WTC11 (cell line): ENCODE measurements around the gene ARMH1. TPM values are rescaled to one million over a fixed set of nuclear protein-coding genes. Genes with fewer than 3 reads are reported as not detected.

ENCODE experiments used
- ATAC-seq: fragments of 200-7000 bp; cut with Tn5 transposase; 2 replicates; pipeline ENCODE4 v1.10.0; 2021; ENCODE audit warnings: mild to moderate bottlenecking, moderate library complexity
- CTCF ChIA-PET: fragments of 300-600 bp; sonication (Branson Sonifier 250); formaldehyde crosslinking; loops from one replicate; lab custom pipeline; 2021; ENCODE audit warnings: antibody characterized with exemption; lab: Charles Lee
- POLR2A ChIA-PET: fragments of 350-600 bp; sonication (Branson Sonifier 250); formaldehyde crosslinking; loops from one replicate; lab custom pipeline; 2021; ENCODE audit warnings: antibody characterized with exemption; lab: Charles Lee
- DNase-seq: peaks from one replicate; pipeline ENCODE4 v3.0.0; 2021; ENCODE audit warnings: low spot score
- H3K27ac Mint-ChIP-seq: 2 replicates; pipeline ENCODE4 v1.8.0; 2021; ENCODE audit warnings: mixed read lengths
- H3K27me3 Mint-ChIP-seq: 2 replicates; pipeline ENCODE4 v1.8.0; 2021; ENCODE audit warnings: low read depth, mild to moderate bottlenecking, moderate library complexity, mixed read lengths
- H3K36me3 Mint-ChIP-seq: 2 replicates; pipeline ENCODE4 v1.8.0; 2021; ENCODE audit warnings: mixed read lengths
- H3K4me1 Mint-ChIP-seq: 2 replicates; pipeline ENCODE4 v1.8.0; 2022; ENCODE audit warnings: mixed read lengths
- H3K4me3 Mint-ChIP-seq: 2 replicates; pipeline ENCODE4 v1.8.0; 2021; ENCODE audit warnings: mild to moderate bottlenecking, moderate library complexity, mixed read lengths
- H3K9me3 Mint-ChIP-seq: 2 replicates; pipeline ENCODE4 v1.8.0; 2021; ENCODE audit warnings: mixed read lengths
- ATF1 ChIP-seq: sonication (generic); formaldehyde crosslinking; IDR thresholded peaks from 2 replicates; pipeline ENCODE4 v1.8.1; 2023; ENCODE audit warnings: mild to moderate bottlenecking, moderate library complexity, missing genetic modification reagents
- CREM ChIP-seq: sonication (generic); formaldehyde crosslinking; IDR thresholded peaks from 2 replicates; pipeline ENCODE4 v1.8.1; 2022; ENCODE audit warnings: mild to moderate bottlenecking, missing genetic modification reagents, moderate library complexity
- MXD4 ChIP-seq: fragments of 250-450 bp; sonication (Bioruptor Pico); IDR thresholded peaks from 2 replicates; pipeline ENCODE4 v1.8.0; 2021; ENCODE audit warnings: mild to moderate bottlenecking, moderate library complexity, borderline replicate concordance
- NFE2L1 ChIP-seq: sonication (generic); formaldehyde crosslinking; IDR thresholded peaks from 2 replicates; pipeline ENCODE4 v1.8.1; 2023; ENCODE audit warnings: missing genetic modification reagents
- RELA ChIP-seq: sonication (generic); formaldehyde crosslinking; IDR thresholded peaks from 2 replicates; pipeline ENCODE4 v1.8.1; 2022; ENCODE audit warnings: missing genetic modification reagents, mild to moderate bottlenecking, borderline replicate concordance
- ZNF121 ChIP-seq: sonication (generic); formaldehyde crosslinking; IDR thresholded peaks from 2 replicates; pipeline ENCODE4 v1.8.0; 2023; ENCODE audit warnings: missing genetic modification reagents
- ZNF138 ChIP-seq: sonication (generic); formaldehyde crosslinking; conservative IDR thresholded peaks from 2 replicates; pipeline ENCODE4 v1.8.1; 2022; ENCODE audit warnings: mild to moderate bottlenecking, moderate library complexity, missing genetic modification reagents
- total RNA-seq: library from RNA; stranded (reverse); gene quantifications from 3 replicates; pipeline ENCODE4 v1.2.3, GENCODE V29; 2021
- TF ChIP-seq, protein P1 (sequence below): sonication (generic); formaldehyde crosslinking; IDR thresholded peaks from 2 replicates; pipeline ENCODE4 v1.8.1; 2022; ENCODE audit warnings: low read depth, mild to moderate bottlenecking, moderate library complexity, missing genetic modification reagents, borderline replicate concordance
- TF ChIP-seq, protein P2 (sequence below): sonication (generic); formaldehyde crosslinking; IDR thresholded peaks from 2 replicates; pipeline ENCODE4 v1.8.0; 2022; ENCODE audit warnings: mild to moderate bottlenecking, missing genetic modification reagents
- TF ChIP-seq, protein P3 (sequence below): sonication (generic); formaldehyde crosslinking; IDR thresholded peaks from 2 replicates; pipeline ENCODE4 v1.8.0; 2023; ENCODE audit warnings: missing genetic modification reagents, mild to moderate bottlenecking, borderline replicate concordance
- TF ChIP-seq, protein P4 (sequence below): sonication (generic); formaldehyde crosslinking; IDR thresholded peaks from 2 replicates; pipeline ENCODE4 v1.8.1; 2023; ENCODE audit warnings: mild to moderate bottlenecking, missing genetic modification reagents, borderline replicate concordance
- TF ChIP-seq, protein P5 (sequence below): sonication (generic); formaldehyde crosslinking; IDR thresholded peaks from 2 replicates; pipeline ENCODE4 v1.8.0; 2022; ENCODE audit warnings: mild to moderate bottlenecking, missing genetic modification reagents

ARMH1 gene
- total RNA-seq, 1 experiment from 2014 or later = 0.74 TPM

DNA sequence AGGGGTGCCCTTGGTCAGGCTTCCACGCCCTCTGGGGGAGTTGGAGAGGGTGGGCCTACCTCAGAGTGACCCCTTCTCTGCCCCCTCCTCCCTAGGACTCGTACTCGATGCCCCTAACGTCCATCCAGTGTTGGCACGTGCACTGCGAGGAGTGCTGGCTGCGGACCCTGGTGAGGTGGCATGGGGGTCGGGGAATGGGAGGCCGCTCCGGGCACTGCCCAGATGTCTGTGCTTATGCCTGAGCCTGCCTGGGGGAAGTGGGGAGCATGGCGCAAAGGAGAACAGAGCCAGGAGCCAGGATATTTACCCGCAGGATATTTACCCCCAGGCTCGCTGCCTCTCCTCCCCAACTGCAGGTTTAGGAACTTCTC lies 24.7 kb upstream of the ARMH1 start (continued):
- TF ChIP-seq, protein P1, sequence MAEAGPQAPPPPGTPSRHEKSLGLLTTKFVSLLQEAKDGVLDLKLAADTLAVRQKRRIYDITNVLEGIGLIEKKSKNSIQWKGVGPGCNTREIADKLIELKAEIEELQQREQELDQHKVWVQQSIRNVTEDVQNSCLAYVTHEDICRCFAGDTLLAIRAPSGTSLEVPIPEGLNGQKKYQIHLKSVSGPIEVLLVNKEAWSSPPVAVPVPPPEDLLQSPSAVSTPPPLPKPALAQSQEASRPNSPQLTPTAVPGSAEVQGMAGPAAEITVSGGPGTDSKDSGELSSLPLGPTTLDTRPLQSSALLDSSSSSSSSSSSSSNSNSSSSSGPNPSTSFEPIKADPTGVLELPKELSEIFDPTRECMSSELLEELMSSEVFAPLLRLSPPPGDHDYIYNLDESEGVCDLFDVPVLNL = no peak
- TF ChIP-seq, all 79 proteins: peak for 0

DNA sequence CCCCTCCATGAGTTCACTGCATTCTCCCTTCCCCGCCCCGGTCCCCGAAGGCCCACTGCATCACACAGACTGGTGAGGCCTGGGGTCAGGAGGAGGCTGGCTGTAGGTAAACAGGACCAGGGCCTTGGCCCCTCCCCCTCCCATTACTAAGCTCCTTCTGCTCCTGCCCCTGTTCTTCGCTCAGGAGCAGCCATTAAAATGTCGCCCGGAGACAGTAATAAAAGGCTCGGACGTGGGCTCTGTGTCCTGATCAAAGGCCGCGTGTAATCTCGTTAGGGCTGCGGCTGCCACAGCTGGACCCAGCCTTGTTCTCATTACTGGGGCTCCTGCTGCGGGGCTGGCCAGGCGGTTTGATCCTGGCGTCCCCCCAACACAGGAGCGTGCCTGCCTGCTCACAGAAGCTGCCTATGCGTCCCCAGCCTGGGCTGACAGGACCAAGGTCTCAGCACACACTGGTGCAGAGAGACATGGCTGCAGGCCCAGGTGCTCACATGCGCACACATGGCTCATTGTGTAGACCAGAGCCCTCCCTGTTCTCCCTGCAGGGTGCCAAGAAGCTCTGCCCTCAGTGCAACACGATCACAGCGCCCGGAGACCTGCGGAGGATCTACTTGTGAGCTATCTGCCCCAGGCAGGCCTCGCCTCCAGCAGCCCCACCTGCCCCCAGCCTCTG lies 24.2 kb upstream of the ARMH1 start:
- CTCF ChIA-PET = interaction anchor here (0.5 to 5.4 kb wide), 14 partner anchors 9 to 433 kb away, joined by 3 to 112 read pairs (median 7); partner anchors contain the start of genes ARMH1 and TMEM53
- TF ChIP-seq, protein P2, sequence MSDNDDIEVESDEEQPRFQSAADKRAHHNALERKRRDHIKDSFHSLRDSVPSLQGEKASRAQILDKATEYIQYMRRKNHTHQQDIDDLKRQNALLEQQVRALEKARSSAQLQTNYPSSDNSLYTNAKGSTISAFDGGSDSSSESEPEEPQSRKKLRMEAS (CRISPR knock-in tag) = no peak
- TF ChIP-seq ATF1 (no peak), CREM (no peak), RELA (CRISPR knock-in tag) (no peak), MXD4 (CRISPR knock-in tag) (no peak), NFE2L1 (no peak), ZNF121 (CRISPR knock-in tag) (no peak), ZNF138 (CRISPR knock-in tag) (no peak)
- TF ChIP-seq, protein P3, sequence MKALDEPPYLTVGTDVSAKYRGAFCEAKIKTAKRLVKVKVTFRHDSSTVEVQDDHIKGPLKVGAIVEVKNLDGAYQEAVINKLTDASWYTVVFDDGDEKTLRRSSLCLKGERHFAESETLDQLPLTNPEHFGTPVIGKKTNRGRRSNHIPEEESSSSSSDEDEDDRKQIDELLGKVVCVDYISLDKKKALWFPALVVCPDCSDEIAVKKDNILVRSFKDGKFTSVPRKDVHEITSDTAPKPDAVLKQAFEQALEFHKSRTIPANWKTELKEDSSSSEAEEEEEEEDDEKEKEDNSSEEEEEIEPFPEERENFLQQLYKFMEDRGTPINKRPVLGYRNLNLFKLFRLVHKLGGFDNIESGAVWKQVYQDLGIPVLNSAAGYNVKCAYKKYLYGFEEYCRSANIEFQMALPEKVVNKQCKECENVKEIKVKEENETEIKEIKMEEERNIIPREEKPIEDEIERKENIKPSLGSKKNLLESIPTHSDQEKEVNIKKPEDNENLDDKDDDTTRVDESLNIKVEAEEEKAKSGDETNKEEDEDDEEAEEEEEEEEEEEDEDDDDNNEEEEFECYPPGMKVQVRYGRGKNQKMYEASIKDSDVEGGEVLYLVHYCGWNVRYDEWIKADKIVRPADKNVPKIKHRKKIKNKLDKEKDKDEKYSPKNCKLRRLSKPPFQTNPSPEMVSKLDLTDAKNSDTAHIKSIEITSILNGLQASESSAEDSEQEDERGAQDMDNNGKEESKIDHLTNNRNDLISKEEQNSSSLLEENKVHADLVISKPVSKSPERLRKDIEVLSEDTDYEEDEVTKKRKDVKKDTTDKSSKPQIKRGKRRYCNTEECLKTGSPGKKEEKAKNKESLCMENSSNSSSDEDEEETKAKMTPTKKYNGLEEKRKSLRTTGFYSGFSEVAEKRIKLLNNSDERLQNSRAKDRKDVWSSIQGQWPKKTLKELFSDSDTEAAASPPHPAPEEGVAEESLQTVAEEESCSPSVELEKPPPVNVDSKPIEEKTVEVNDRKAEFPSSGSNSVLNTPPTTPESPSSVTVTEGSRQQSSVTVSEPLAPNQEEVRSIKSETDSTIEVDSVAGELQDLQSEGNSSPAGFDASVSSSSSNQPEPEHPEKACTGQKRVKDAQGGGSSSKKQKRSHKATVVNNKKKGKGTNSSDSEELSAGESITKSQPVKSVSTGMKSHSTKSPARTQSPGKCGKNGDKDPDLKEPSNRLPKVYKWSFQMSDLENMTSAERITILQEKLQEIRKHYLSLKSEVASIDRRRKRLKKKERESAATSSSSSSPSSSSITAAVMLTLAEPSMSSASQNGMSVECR (CRISPR knock-in tag) = no peak
- TF ChIP-seq, protein P4, sequence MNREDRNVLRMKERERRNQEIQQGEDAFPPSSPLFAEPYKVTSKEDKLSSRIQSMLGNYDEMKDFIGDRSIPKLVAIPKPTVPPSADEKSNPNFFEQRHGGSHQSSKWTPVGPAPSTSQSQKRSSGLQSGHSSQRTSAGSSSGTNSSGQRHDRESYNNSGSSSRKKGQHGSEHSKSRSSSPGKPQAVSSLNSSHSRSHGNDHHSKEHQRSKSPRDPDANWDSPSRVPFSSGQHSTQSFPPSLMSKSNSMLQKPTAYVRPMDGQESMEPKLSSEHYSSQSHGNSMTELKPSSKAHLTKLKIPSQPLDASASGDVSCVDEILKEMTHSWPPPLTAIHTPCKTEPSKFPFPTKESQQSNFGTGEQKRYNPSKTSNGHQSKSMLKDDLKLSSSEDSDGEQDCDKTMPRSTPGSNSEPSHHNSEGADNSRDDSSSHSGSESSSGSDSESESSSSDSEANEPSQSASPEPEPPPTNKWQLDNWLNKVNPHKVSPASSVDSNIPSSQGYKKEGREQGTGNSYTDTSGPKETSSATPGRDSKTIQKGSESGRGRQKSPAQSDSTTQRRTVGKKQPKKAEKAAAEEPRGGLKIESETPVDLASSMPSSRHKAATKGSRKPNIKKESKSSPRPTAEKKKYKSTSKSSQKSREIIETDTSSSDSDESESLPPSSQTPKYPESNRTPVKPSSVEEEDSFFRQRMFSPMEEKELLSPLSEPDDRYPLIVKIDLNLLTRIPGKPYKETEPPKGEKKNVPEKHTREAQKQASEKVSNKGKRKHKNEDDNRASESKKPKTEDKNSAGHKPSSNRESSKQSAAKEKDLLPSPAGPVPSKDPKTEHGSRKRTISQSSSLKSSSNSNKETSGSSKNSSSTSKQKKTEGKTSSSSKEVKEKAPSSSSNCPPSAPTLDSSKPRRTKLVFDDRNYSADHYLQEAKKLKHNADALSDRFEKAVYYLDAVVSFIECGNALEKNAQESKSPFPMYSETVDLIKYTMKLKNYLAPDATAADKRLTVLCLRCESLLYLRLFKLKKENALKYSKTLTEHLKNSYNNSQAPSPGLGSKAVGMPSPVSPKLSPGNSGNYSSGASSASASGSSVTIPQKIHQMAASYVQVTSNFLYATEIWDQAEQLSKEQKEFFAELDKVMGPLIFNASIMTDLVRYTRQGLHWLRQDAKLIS = no peak
- TF ChIP-seq, protein P5, sequence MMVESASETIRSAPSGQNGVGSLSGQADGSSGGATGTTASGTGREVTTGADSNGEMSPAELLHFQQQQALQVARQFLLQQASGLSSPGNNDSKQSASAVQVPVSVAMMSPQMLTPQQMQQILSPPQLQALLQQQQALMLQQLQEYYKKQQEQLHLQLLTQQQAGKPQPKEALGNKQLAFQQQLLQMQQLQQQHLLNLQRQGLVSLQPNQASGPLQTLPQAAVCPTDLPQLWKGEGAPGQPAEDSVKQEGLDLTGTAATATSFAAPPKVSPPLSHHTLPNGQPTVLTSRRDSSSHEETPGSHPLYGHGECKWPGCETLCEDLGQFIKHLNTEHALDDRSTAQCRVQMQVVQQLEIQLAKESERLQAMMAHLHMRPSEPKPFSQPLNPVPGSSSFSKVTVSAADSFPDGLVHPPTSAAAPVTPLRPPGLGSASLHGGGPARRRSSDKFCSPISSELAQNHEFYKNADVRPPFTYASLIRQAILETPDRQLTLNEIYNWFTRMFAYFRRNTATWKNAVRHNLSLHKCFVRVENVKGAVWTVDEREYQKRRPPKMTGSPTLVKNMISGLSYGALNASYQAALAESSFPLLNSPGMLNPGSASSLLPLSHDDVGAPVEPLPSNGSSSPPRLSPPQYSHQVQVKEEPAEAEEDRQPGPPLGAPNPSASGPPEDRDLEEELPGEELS = no peak
- POLR2A ChIA-PET = interaction anchor here (0.6 to 1.4 kb wide), 3 partner anchors 18 to 246 kb away, joined by 3 read pairs; no protein-coding TSS in a partner anchor
- Mint-ChIP-seq H3K36me3 (peaks cover 26% of the 10 kb centered on the region), H3K9me3 (no peaks in the 10 kb centered on the region), H3K27me3 (no peaks in the 10 kb centered on the region), H3K4me1 (peaks cover 26% of the 10 kb centered on the region), H3K27ac (peak overlapping the region; percentile 68; the same call in 1 of the 2 replicates), H3K4me3 (no peak overlapping the region)
- ATAC-seq = peak; percentile 38
- peak; percentile 39 for DNase-seq
